MM.1S (cell line): ENCODE data around the gene UBE2QL1.

ENCODE experiments used
- DNase-seq: peaks from one replicate; pipeline ENCODE4 v3.0.0-alpha.2; 2015
- H2AFZ ChIP-seq: fragments of 300-600 bp; sonication (generic); 2 replicates; pipeline ENCODE4 v1.6.0; 2016; ENCODE audit warnings: antibody characterized with exemption, low read length
- H3F3A ChIP-seq: fragments of 300-600 bp; sonication (generic); 2 replicates; pipeline ENCODE4 v1.6.1; 2016; ENCODE audit warnings: mild to moderate bottlenecking, antibody characterized with exemption, low read length, moderate library complexity, mixed read lengths; ENCODE audit not compliant: insufficient read depth
- H3K27ac ChIP-seq: fragments of 300-600 bp; sonication (generic); 2 replicates; pipeline ENCODE4 v1.5.1; 2016; ENCODE audit warnings: mild to moderate bottlenecking, low read length
- H3K27me3 ChIP-seq: fragments of 300-600 bp; sonication (generic); replicated peaks from 2 replicates; pipeline ENCODE4 v1.6.0; 2016; ENCODE audit warnings: low read length; ENCODE audit not compliant: insufficient read depth
- H3K36me3 ChIP-seq: fragments of 300-600 bp; sonication (generic); replicated peaks from 2 replicates; pipeline ENCODE4 v1.6.1; 2016; ENCODE audit warnings: mild to moderate bottlenecking, low read length, mixed read lengths; ENCODE audit not compliant: insufficient read depth
- H3K4me1 ChIP-seq: fragments of 300-600 bp; sonication (generic); 2 replicates; pipeline ENCODE4 v1.6.1; 2016; ENCODE audit warnings: low read length, mixed read lengths
- H3K4me2 ChIP-seq: fragments of 300-600 bp; sonication (generic); 2 replicates; pipeline ENCODE4 v1.6.0; 2016; ENCODE audit warnings: low read depth, low read length
- H3K4me3 ChIP-seq: fragments of 300-600 bp; sonication (generic); 2 replicates; pipeline ENCODE4 v1.5.1; 2016; ENCODE audit warnings: low read length, mixed read lengths
- H3K79me2 ChIP-seq: fragments of 300-600 bp; sonication (generic); 2 replicates; pipeline ENCODE4 v1.6.1; 2016; ENCODE audit warnings: mixed run types, low read length, mixed read lengths
- H3K9ac ChIP-seq: fragments of 300-600 bp; sonication (generic); 2 replicates; pipeline ENCODE4 v1.6.1; 2016; ENCODE audit warnings: low read length, mixed read lengths
- H3K9me2 ChIP-seq: fragments of 300-600 bp; sonication (generic); replicated peaks from 2 replicates; pipeline ENCODE4 v1.6.1; 2016; ENCODE audit warnings: mild to moderate bottlenecking, low read length, mixed read lengths; ENCODE audit not compliant: insufficient read depth
- H3K9me3 ChIP-seq: fragments of 300-600 bp; sonication (generic); replicated peaks from 2 replicates; pipeline ENCODE4 v1.6.1; 2016; ENCODE audit warnings: mild to moderate bottlenecking, low read length, mixed read lengths; ENCODE audit not compliant: insufficient read depth
- H4K20me1 ChIP-seq: fragments of 300-600 bp; sonication (generic); 2 replicates; pipeline ENCODE4 v1.6.1; 2016; ENCODE audit warnings: mild to moderate bottlenecking, low read length, moderate library complexity, mixed read lengths; ENCODE audit not compliant: insufficient read depth
- CTCF ChIP-seq: fragments of 300-600 bp; sonication (generic); IDR thresholded peaks from 2 replicates; pipeline ENCODE4 v1.5.1; 2016; ENCODE audit warnings: antibody characterized with exemption, low read length, mixed read lengths
- EZH2 ChIP-seq: fragments of 300-600 bp; sonication (generic); optimal IDR thresholded peaks from 2 replicates; pipeline ENCODE3; 2017; ENCODE audit warnings: low read depth, mild to moderate bottlenecking, antibody characterized with exemption, low read length, mixed read lengths
- EZH2phosphoT487 ChIP-seq: fragments of 300-600 bp; sonication (generic); IDR thresholded peaks from 2 replicates; pipeline ENCODE4 v1.6.1; 2018; ENCODE audit warnings: antibody characterized with exemption, low read length

UBE2QL1 gene

GRCh38 chr5:6448622-6449464 is at the start of gene UBE2QL1:
Gene UBE2QL1 (plus strand): TSS chr5:6448859. CDS start chr5:6448894, 35 bp downstream.
- peak within 1 kb of the TSS; percentile 96 for H3K4me2 ChIP-seq
- no peaks in the 10 kb centered on the region for H4K20me1 ChIP-seq
- no peaks in the 10 kb centered on the region for H3K27me3 ChIP-seq
- peak within 1 kb of the TSS; percentile 99 for H3K4me3 ChIP-seq
- TF ChIP-seq EZH2phosphoT487 = no peak
- H2AFZ ChIP-seq = no peak within 1 kb of the TSS
- H3K79me2 ChIP-seq = peaks cover 52% of the 10 kb centered on the region
- H3K27ac ChIP-seq = peak within 1 kb of the TSS; percentile 59
- peak within 1 kb of the TSS; percentile 98 for H3K9ac ChIP-seq
- H3K36me3 ChIP-seq = 0 out of 2 replicates have a peak, but pooled peaks cover 3% of the 10 kb centered on the region
- H3K9me2 ChIP-seq = no peaks in the 10 kb centered on the region
- H3K4me1 ChIP-seq = peaks cover 11% of the 10 kb centered on the region
- no peaks in the 10 kb centered on the region for H3K9me3 ChIP-seq
- peaks cover 15% of the 10 kb centered on the region for H3F3A ChIP-seq
- DNase-seq = peak; percentile 59

- TF ChIP-seq EZH2phosphoT487 = no peak
- TF ChIP-seq CTCF = no peak
- no peak for TF ChIP-seq EZH2
- Histone ChIP-seq H3K79me2 (no peaks in the 10 kb centered on the region), H2AFZ (no peak overlapping the region), H3K27me3 (no peaks in the 10 kb centered on the region), H3K27ac (no peak overlapping the region), H3K9ac (no peak overlapping the region), H3K9me2 (no peaks in the 10 kb centered on the region), H3K4me1 (peaks cover 36% of the 10 kb centered on the region), H3F3A (peaks cover 23% of the 10 kb centered on the region), H3K9me3 (no peaks in the 10 kb centered on the region), H3K4me2 (no peak overlapping the region), H4K20me1 (no peaks in the 10 kb centered on the region), H3K36me3 (no peaks in the 10 kb centered on the region), H3K4me3 (no peak overlapping the region)
- DNase-seq = no peak
These were observed 48.4 kb upstream of the UBE2QL1 start for GRCh38 chr5:6399980-6400910.

- Histone ChIP-seq H4K20me1 (no peaks in the 10 kb centered on the region), H3K9me2 (no peaks in the 10 kb centered on the region), H3K9me3 (no peaks in the 10 kb centered on the region)
These were observed 47.2 kb upstream of the UBE2QL1 start for GRCh38 chr5:6401410-6401809.

More at GRCh38 chr5:6401410-6401809, 47.2 kb upstream of the UBE2QL1 start:
- Histone ChIP-seq H3K79me2 (no peaks in the 10 kb centered on the region), H3F3A (peaks cover 23% of the 10 kb centered on the region), H3K27ac (no peak overlapping the region), H3K9ac (no peak overlapping the region), H2AFZ (no peak overlapping the region), H3K4me2 (no peak overlapping the region), H3K27me3 (no peaks in the 10 kb centered on the region), H3K36me3 (no peaks in the 10 kb centered on the region), H3K4me3 (no peak overlapping the region), H3K4me1 (peaks cover 36% of the 10 kb centered on the region)
- TF ChIP-seq CTCF (no peak), EZH2phosphoT487 (no peak), EZH2 (no peak)
- DNase-seq = no peak
